Panc1 (cell line): ENCODE results near the gene NUP50.

Experiments used
- POLR2AphosphoS5 ChIP-seq: IDR thresholded peaks from 2 replicates; pipeline ENCODE4 v1.6.1; 2012; ENCODE audit warnings: mild to moderate bottlenecking, low read depth, low read length, moderate library complexity
- SIN3A ChIP-seq: IDR thresholded peaks from 2 replicates; pipeline ENCODE4 v1.6.1; 2012; ENCODE audit warnings: low read depth, mild to moderate bottlenecking, low read length, moderate library complexity, borderline replicate concordance; ENCODE audit not compliant: insufficient read depth
- TCF7L2 ChIP-seq: IDR thresholded peaks from 2 replicates; pipeline ENCODE4 v1.6.1; 2011; ENCODE audit warnings: mild to moderate bottlenecking, low read depth, low read length, inconsistent platforms
- TF ChIP-seq, protein P1 (sequence below): fragments of 450-650 bp; IDR thresholded peaks from 2 replicates; pipeline ENCODE4 v1.5.1; 2017; ENCODE audit warnings: mild to moderate bottlenecking

GRCh38 chr22:45211848-45212247, 48.1 kb downstream of the NUP50 start:
- TF ChIP-seq SIN3A (no peak), POLR2AphosphoS5 (no peak), TCF7L2 (no peak)
- TF ChIP-seq, protein P1, sequence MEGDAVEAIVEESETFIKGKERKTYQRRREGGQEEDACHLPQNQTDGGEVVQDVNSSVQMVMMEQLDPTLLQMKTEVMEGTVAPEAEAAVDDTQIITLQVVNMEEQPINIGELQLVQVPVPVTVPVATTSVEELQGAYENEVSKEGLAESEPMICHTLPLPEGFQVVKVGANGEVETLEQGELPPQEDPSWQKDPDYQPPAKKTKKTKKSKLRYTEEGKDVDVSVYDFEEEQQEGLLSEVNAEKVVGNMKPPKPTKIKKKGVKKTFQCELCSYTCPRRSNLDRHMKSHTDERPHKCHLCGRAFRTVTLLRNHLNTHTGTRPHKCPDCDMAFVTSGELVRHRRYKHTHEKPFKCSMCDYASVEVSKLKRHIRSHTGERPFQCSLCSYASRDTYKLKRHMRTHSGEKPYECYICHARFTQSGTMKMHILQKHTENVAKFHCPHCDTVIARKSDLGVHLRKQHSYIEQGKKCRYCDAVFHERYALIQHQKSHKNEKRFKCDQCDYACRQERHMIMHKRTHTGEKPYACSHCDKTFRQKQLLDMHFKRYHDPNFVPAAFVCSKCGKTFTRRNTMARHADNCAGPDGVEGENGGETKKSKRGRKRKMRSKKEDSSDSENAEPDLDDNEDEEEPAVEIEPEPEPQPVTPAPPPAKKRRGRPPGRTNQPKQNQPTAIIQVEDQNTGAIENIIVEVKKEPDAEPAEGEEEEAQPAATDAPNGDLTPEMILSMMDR: no peak
